IPS DF 4.7 (cell line): Measurements from ENCODE around the gene DAAM2.

Experiments used
- DNase-seq: peaks from one replicate; pipeline ENCODE4 v3.0.0-alpha.2; 2013; ENCODE audit warnings: low spot score; ENCODE audit errors: extremely low read depth

Gene DAAM2

GRCh38 chr6:39818695-39819094 lies 26.5 kb downstream of the DAAM2 start:
- DNase-seq: no peak

GRCh38 chr6:39819228-39819627 lies 27.1 kb downstream of the DAAM2 start:
- DNase-seq: no peak

DNA sequence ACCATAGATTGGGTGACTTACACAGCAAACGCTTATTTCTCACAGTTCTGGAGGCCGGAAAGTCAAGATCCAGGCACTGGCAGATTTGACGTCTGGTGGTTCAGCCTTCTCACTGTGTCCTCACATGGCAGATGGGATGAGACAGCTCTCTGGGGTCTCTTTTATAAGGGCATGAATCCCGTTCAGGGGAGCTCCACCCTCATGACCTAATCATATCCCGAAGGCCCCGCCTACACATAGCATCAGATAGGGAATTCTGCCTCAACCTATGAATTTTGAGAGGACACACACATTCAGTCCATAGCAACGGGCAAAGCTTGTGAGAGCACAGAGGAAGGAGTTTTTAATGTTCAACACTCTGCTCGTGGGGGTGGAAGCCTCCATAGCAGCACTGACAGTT lies 27.5 kb downstream of the DAAM2 start:
- DNase-seq: no peak

DNA sequence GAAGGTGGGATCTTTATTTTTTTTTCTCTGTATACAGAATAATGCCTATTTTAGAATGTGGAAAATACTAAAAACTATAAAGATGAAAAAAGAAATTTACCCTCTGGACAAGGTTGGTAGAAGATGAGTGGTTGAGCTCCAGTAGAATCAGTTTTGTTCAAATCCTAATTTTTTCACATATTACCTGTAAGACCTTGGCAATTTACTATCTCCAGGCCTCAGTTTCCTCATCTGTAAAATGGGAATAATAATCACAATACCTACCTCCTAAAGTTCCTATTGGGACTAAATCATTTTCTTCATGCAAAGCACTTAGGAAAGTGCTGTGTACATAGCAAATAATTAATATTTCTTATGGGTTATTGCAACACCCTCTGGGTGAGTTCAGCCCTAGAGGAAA lies 28.4 kb downstream of the DAAM2 start:
- DNase-seq: no peak

GRCh38 chr6:39821046-39821740 lies 29.0 kb downstream of the DAAM2 start:
- no peak for DNase-seq

DNA sequence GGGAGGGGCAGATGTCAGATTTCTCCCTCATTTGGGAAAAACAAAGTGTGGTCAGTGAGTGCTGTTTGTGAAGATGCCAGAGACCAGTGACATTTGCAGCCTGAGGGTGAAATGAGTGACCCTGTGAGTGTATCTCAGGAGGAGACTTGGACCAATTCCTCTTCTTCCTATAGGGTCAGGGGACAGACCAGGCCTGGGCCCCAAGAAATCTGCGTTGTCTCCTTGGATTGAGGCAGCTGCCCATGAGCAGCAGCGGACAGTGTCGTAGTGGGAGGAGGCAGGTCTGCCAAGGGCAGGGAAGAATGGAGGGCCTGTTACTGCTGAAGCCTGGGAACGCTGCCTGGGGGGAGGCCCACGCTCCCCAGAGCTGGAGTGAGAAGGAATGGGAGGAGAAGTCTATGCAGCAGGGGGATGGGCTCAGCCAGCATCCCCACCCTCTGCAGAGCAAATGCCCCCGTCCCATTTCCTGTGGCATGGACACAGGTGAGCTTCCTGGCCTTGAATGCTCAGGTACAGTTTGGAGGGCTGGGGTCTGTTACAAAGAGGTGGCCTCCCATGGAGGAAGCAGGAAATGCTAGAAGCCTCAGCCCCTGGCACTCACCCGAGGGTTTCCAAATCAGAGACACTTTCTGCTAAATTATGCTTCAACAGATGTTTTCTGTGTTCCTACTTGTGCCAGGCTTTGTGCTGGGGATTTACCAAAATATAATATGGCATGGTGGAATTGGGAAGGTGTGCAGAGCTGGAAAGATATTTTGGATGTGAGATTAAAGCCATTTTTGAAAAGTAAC lies 29.8 kb downstream of the DAAM2 start:
- no peak for DNase-seq

DNA sequence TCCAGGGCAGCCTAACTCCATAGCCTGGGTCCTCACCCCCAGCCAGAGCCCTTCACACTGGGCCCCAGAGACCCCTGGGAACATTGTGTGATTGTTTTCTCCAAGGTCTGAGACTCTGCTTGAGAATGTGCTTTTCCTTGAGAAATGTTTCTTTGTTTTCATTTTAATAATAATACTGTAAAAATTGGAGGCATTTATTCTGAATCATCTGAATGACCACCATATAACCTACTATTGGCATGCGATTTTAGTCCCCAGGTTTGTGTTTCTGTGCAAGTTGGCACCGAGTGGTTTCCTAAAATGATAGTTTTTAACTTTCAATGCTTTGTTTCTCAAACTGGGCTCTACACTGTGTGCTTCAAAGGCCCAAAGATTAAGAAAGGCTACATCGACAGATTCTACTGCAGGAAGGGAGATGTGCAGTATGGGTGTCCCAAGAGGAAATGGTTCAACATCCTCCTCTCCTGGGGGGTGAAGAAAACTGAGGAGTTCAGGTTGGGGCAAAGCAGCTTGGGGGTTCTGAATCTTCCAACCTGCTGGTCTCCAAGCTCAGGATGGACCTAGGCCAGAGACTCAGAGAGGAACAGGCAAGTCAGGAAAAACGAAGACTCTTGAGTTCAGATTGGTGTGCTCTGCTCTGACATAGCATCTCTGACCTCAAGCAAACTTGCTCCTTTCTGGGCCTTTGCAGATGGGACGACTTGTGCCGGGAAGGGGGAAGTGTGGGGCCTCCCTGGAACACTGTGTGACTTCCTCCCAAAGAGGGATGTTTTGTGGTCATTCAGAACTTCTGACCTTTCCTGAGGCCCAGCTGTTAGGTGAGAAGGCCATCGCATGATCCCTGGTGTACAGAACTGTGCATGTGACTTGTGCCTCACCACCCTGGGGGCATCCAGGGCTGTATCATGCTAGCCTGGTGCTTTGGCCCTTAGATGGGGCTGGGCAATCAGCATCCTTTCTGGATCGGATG lies 31.0 kb downstream of the DAAM2 start:
- DNase-seq: no peak

GRCh38 chr6:39824030-39824926 lies 32.1 kb downstream of the DAAM2 start:
- DNase-seq: no peak

- no peak for DNase-seq
Measured at GRCh38 chr6:39829331-39829730, 37.2 kb downstream of the DAAM2 start.

GRCh38 chr6:39830444-39830843 lies 38.3 kb downstream of the DAAM2 start:
- DNase-seq: no peak

DNA sequence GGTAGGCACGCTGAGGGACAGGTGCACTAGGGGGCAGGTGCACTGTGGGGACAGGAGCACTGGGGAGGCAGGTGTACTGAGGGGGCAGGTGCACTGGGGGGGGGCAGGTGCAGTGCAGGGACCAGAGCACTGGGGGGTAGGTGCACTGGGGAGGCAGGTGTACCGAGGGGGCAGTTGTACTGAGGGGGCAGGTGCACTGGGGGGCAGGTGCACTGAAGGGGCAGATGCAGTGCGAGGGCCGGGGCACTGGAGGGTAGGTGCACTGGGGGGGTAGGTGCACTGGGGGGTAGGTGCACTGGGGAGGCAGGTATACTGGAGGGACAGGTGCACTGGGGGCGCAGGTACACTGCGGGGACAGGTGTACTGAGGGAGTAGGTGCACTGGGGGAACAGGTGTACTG lies 39.5 kb downstream of the DAAM2 start:
- DNase-seq: no peak

DNA sequence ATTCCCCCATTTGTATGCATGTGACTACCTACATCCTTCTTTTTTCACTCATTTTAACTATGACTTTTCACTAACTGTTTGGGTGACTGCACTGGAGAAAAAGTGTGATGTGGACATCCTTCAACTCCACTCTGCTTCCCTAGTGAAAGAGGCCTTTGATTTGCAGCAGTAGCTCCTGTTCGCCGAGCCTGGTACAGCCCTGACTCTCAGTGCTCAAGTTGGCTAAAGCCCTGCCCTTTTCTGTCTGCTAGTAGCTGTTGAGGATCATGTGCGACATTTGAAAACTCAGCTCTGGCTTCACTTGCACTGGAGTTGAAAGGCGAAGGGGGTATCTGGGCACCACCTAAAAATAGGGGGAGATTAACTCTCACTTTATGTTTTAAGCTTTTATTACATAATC lies 42.1 kb downstream of the DAAM2 start:
- DNase-seq: no peak

DNA sequence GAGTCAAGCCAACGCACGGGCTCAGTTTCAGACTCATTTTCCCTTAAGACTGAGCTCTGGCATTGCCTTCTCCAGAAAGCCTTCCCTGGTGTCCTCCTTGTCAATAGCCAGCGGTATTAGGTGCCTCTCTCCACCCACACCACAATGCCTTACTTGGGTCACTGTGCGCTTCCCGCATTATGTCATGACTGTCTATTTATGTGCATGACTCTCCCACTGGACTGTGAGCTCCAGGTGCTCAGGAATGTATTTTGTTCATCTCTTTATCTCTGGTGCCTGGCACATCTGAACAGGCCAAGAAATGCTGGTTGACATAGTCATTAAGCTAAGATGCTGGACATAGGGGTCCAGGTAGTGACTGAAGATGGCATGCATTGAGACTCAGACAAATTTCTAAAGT lies 42.7 kb downstream of the DAAM2 start:
- no peak for DNase-seq

GRCh38 chr6:39835821-39836295 lies 43.7 kb downstream of the DAAM2 start:
- DNase-seq: no peak

DNA sequence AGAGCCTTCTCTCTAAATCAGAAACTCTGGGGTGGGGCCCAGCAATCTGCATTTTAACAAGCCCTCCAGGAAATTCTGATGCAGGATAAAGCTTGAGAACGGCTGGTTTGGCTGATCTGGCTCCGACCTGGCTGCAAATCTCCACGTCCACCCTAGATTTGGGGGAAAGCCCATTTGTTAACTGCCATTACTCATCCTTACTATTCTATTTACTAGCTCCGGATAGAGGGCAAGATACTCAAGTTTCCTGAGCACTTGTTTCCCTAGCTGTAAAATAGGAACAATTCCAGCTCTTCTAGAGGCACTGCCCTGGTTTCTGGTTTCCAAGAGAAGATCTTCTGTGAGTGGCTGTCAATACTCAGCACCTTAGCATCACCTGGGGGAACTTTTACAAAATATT lies 44.4 kb downstream of the DAAM2 start:
- no peak for DNase-seq

DNA sequence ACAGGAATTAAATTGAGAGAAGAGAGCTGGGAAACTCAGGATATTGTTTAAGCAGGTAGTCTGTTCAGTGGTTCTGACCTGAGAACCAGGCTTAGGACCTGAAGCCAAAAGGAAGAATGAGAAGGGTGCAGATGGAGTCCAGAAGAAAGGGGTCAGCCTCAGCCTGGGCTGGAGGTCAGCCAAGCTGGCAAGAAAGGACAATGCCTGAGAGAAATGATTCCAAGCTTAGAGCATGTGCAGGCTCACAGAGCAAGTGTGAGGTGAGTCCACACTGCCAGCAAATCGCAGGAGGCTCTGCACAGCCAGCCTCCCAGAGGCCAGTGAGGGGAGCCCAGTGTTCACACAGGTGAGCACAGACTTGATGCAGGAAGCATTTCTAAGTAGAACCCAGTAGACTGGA lies 47.3 kb downstream of the DAAM2 start:
- DNase-seq: no peak

GRCh38 chr6:39840781-39841180 lies 48.6 kb downstream of the DAAM2 start:
- DNase-seq: no peak

- no peak for DNase-seq
Measured at GRCh38 chr6:39841291-39841690, 49.1 kb downstream of the DAAM2 start.

- no peak for DNase-seq
Measured at GRCh38 chr6:39841923-39842322, 49.7 kb downstream of the DAAM2 start.

GRCh38 chr6:39843305-39844020 lies 51.3 kb downstream of the DAAM2 start:
- DNase-seq: no peak
